ENCODE measurements around the gene CCNK.

The CCNK gene

DNA sequence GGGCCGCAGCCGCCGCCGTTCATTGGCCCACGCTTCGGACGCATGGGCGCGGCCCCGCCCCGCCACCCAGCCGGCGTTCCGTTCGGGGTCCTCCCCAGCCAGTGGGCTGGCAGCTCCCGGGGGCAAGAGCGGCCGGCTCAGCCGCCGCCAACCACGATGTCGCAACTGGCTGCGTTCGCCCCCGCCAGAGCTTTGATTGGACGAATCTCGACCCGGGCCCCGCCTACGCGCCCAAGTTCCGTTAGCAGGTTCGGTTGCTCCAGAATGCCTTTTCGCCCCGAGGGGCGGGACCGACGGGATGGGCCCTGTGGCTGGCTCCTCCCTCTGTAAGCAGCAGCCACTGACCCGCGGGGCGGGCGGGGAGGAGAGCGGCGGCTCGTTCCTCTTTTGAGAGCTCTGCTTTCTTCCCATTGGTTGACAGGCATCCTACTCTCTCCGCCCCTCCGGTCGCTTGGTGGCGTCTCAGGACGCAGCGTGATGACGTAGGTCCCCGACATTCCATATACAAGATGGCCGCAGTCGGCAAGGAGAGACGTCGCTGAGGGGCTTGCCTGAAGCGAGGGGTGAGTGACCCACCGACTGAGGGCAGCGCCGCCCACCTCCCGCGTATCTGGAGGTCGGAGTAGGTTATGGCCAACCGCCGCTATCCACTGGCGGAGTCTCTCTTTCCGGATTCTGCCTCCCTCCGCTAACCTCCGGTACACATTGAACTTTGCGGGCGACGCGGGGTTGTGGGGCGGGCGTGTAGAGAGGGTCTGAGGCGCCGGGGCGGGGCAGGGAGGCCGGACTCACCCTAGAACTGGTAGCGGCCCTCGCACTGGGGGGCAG lies at the start of gene CCNK:
CCNK (plus strand) TSS at position 493 of the 828 bp plus-strand sequence. CDS start 11,269 bp downstream, outside the sequence.
- peak; percentile 100 for DNase-seq (ENCODE audit: low read depth)
- TF ChIP-seq, protein P1, sequence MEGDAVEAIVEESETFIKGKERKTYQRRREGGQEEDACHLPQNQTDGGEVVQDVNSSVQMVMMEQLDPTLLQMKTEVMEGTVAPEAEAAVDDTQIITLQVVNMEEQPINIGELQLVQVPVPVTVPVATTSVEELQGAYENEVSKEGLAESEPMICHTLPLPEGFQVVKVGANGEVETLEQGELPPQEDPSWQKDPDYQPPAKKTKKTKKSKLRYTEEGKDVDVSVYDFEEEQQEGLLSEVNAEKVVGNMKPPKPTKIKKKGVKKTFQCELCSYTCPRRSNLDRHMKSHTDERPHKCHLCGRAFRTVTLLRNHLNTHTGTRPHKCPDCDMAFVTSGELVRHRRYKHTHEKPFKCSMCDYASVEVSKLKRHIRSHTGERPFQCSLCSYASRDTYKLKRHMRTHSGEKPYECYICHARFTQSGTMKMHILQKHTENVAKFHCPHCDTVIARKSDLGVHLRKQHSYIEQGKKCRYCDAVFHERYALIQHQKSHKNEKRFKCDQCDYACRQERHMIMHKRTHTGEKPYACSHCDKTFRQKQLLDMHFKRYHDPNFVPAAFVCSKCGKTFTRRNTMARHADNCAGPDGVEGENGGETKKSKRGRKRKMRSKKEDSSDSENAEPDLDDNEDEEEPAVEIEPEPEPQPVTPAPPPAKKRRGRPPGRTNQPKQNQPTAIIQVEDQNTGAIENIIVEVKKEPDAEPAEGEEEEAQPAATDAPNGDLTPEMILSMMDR (IDR thresholded peaks at IDR 0.05; ENCODE audit: insufficient read depth, low read depth, low read length, missing control alignments) = no peak
- peak within 1 kb of the TSS; percentile 99 for H3K4me3 ChIP-seq (ENCODE audit: low read length)

DNA sequence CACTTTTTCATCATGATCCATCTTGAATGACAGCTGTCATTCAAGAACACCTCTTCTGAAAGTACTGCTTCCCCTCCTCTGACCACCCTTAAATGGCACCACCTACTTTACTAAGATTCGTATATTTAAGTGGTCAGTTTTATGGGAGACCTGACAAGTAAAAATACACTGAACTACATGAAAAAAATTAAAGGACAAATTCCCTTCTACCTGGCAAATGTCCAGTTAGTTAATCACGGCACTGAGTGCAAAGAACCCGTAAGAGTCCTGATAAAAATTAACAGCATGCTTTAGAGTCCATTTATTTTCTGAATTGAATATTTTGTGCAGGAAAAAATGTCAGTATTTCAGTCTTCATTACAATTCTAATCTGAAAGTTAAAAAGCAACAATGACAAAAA lies 49.2 kb upstream of the CCNK start:
- DNase-seq (ENCODE audit: low read depth) = no peak
- TF ChIP-seq, protein P1 (IDR thresholded peaks at IDR 0.05; ENCODE audit: insufficient read depth, low read depth, low read length, missing control alignments) = no peak

DNA sequence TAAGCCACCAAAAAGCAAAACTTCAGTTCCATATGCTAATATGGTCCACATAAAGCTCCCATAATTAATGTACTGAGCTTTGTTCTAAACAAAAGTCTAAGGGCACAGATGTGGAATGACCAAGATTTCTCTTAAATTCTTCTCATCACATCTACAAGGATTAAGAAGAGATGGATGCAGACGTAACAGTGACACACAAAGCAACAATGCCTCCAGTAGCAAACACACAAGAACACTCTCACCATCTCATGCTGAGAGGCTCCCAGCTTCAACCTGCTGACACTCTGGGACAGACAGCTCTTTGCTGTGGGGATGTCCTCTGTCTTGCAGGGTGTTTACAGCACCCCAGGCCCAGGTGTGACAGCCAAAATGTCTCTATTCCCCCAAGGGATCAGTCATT lies 48.7 kb upstream of the CCNK start:
- TF ChIP-seq, protein P1 (IDR thresholded peaks at IDR 0.05; ENCODE audit: insufficient read depth, low read depth, low read length, missing control alignments) = no peak
- no peak for DNase-seq (ENCODE audit: low read depth)

More for the DNA sequence above, 49.2 kb upstream of the CCNK start:
- H3K4me3 ChIP-seq (ENCODE audit: low read length) = no peak overlapping the region

DNA sequence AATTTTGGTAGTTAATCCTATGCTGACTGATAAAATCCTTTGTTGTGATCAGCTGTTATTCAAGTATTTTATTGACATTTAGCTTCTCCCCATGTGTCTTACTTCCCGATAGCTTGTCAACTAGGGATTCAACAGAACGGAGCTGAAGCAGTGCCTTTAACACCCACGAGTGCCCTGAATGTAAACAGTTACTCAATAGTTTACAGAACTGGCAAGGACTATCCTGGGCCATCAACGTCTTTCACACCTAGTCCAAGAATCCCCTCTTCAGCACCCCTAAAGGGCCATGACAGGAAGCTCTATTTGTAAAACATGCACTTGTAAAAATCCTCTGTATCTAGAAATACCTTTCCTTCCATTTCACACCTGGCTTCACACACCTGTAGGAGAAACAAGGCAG lies 45.9 kb upstream of the CCNK start:
- DNase-seq (ENCODE audit: low read depth) = no peak
- TF ChIP-seq, protein P1 (IDR thresholded peaks at IDR 0.05; ENCODE audit: insufficient read depth, low read depth, low read length, missing control alignments) = no peak
- H3K4me3 ChIP-seq (ENCODE audit: low read length) = no peak overlapping the region

More for the DNA sequence above, 48.7 kb upstream of the CCNK start:
- H3K4me3 ChIP-seq (ENCODE audit: low read length) = no peak overlapping the region

DNA sequence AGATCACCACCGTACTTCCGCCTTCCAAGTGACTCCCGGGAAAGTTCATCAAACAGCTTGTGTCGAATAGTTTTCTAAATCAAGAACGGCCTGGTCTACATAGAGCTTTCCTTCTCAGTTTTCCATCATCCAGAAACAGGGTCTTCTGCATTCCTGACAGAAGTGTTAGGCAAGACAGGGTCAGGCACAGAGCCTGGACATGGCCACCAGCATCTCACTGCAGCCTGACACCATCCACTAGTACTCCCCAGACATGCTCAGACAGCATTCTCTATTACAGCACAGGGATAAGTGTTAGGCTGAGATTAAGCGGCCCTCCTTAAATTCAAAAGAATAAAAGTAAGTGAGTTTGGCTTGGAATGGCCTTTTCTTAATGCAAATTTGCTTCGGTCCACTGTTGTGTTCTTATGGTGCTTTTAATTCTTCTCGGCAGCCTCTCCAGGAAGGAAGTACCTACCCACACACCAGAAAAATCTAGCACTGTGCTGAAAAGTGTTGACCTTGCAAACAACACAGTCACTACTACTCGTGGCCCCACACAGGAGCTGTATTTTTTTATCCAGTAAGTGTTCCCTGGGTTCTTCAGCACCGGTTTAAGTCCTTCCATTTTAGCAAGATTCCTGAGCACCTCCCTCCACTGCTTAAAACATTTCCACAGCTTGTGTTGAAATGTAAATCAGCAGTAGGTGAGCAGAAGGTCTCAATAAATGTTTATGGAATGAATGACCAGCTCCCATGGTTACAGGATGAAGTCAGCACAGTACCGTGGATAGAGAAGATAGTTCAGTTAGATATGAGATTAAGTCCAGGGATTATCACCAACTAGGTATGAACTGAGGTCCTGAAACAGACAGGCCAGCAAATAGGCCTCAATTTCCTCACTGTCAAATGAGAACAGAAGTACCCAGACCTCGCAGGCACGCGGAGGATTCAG lies 44.7 kb upstream of the CCNK start:
- TF ChIP-seq, protein P1 (IDR thresholded peaks at IDR 0.05; ENCODE audit: insufficient read depth, low read depth, low read length, missing control alignments) = no peak
- no peak overlapping the region for H3K4me3 ChIP-seq (ENCODE audit: low read length)
- no peak for DNase-seq (ENCODE audit: low read depth)

DNA sequence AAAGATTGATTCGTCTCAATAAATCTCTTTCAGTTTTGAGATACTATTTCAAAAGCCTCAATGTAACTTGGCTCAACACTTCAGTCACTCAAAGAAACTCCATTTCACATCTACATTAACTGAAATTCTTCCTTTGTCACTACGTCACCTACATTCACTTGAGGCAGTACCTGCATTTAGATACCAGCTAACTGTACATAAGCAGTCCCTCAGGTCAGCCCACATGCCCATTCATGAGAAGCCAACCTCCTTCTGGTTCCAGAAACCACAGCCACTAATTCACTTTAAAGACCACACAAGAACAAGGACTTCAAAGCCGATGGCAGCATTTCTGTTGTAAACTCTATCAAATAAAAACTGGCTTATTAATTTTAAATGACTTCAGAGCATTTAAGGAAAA lies 43.5 kb upstream of the CCNK start:
- DNase-seq (ENCODE audit: low read depth) = no peak
- TF ChIP-seq, protein P1 (IDR thresholded peaks at IDR 0.05; ENCODE audit: insufficient read depth, low read depth, low read length, missing control alignments) = no peak
- no peak overlapping the region for H3K4me3 ChIP-seq (ENCODE audit: low read length)

Data from epithelial cell of esophagus (primary cell).